Measurements from ENCODE around the gene MAPK1IP1L.
A peak's percentile ranks its signal among the peaks of the same experiment; 100 is the strongest.

DNA sequence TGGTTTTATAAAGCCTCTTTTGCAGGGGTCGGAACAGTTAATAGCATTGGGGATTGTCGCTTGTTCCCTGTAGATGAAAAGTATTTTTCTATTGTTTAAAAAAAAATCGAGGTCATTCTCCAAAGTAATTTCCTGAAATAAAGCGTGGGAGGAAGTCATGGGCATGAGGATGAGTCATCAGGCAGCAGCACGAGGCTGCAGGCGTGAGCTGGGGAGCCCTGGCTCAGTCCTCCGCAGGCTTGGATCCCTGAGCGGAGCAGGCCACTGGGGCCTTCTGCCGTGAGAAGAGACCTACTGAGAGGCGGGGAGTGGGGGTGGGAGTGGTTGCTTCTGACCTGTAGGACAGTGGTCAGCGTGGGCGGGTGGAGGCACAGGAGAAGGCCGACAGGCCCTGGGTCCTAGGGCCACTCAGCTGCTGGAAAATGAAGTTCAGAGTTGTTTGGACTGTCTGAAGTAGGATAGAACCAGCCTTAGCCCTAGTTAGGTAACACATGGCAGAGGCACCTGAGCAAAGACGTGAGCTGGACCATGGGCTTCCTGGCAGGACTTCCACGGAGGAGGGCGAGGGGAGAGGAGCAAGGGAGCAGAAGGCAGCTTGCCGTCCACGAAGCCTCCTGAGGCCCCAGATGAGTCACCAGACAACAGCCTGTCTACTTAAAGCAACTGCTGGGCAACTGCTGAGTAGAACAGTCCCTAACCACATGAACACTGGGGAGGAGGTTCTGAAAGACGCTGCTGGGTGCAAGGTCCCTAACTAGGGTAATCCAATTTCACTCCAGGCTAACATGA lies 56.5 kb downstream of the MAPK1IP1L start:
- TF ChIP-seq, protein P1, sequence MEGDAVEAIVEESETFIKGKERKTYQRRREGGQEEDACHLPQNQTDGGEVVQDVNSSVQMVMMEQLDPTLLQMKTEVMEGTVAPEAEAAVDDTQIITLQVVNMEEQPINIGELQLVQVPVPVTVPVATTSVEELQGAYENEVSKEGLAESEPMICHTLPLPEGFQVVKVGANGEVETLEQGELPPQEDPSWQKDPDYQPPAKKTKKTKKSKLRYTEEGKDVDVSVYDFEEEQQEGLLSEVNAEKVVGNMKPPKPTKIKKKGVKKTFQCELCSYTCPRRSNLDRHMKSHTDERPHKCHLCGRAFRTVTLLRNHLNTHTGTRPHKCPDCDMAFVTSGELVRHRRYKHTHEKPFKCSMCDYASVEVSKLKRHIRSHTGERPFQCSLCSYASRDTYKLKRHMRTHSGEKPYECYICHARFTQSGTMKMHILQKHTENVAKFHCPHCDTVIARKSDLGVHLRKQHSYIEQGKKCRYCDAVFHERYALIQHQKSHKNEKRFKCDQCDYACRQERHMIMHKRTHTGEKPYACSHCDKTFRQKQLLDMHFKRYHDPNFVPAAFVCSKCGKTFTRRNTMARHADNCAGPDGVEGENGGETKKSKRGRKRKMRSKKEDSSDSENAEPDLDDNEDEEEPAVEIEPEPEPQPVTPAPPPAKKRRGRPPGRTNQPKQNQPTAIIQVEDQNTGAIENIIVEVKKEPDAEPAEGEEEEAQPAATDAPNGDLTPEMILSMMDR (IDR thresholded peaks at IDR 0.05): no peak
- peak; percentile 25 to 51 for TF ChIP-seq POLR2A (IDR thresholded peaks at IDR 0.05)
